Epithelial cell of esophagus (primary cell): ENCODE data around the gene CELF3.

Experiments used
- DNase-seq: peaks from one replicate; pipeline ENCODE4 v3.0.0; 2010; ENCODE audit warnings: low read depth
- H3K4me3 ChIP-seq: 2 replicates; pipeline ENCODE4 v1.5.1; 2011; ENCODE audit warnings: mild to moderate bottlenecking, low read length, control low read depth
- TF ChIP-seq, protein P1 (sequence below): IDR thresholded peaks from 2 replicates; pipeline ENCODE4 v1.5.1; 2011; ENCODE audit warnings: low read depth, mild to moderate bottlenecking, low read length, control low read depth, inconsistent platforms; ENCODE audit not compliant: insufficient read depth; ENCODE audit errors: missing control alignments

The CELF3 gene

DNA sequence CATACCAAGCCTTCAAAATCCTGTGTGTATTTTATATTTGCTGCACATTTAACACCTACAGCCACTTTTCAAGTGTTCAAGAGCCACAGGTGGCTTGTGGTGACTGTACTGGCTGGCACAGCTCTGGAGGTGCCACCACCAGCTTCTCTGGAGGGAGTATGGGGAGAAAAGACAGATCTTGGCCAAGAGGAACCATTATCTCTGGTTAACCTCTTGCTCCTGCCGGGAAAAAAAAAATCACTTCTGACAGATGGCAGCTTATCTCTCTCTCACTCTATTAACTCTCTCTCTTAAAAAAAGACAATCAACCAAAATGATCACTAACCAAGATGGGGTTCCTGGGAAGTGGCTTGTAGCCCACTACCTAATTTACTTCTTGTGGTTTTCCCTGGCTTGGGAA lies 3.5 kb upstream of the CELF3 start:
- DNase-seq, result no peak
- no peak overlapping the region for H3K4me3 ChIP-seq
- TF ChIP-seq, protein P1, sequence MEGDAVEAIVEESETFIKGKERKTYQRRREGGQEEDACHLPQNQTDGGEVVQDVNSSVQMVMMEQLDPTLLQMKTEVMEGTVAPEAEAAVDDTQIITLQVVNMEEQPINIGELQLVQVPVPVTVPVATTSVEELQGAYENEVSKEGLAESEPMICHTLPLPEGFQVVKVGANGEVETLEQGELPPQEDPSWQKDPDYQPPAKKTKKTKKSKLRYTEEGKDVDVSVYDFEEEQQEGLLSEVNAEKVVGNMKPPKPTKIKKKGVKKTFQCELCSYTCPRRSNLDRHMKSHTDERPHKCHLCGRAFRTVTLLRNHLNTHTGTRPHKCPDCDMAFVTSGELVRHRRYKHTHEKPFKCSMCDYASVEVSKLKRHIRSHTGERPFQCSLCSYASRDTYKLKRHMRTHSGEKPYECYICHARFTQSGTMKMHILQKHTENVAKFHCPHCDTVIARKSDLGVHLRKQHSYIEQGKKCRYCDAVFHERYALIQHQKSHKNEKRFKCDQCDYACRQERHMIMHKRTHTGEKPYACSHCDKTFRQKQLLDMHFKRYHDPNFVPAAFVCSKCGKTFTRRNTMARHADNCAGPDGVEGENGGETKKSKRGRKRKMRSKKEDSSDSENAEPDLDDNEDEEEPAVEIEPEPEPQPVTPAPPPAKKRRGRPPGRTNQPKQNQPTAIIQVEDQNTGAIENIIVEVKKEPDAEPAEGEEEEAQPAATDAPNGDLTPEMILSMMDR, result no peak

DNA sequence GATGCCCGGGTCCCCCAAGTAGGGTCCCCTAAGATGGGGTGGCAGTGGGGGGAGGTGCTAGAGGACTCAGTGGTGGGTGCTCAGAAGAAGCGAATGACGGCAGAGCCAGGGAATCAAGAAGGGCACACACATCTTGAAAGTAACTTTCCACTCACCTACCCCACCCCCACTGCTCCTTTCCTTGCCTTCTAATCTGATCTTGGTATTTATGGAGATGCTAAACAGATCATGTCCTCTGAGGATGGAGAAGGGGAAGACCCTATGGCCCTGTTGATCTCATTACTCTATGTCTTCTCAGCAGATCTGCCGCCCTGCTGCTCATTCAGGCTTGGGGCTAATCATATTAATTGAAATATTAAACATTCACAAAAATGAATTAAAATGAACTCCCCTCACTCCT lies 2.1 kb upstream of the CELF3 start:
- TF ChIP-seq, protein P1, result no peak
- no peak for DNase-seq
- no peak overlapping the region for H3K4me3 ChIP-seq

DNA sequence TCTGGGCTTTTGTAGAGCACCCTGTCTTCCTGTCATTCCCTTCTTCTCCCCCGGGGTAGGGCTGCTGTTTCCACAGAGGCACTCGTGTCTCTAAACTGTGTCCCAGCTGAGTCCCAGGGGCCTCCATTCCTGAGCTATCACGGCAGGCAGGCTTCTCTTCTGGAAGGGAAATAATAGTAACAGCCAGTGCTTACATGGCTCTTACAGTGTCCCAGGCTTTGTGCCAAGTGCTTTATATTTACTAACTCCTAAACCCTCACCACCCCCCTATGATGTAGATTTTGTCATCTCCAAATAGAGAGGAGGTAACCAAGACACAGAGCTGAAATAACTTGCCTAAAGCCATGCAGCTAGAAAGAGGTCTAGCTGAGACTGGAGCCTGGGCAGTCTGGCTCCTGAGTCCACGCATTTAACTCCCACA lies 1.4 kb upstream of the CELF3 start:
- no peak overlapping the region for H3K4me3 ChIP-seq
- peak; percentile 7 for DNase-seq
- TF ChIP-seq, protein P1, result no peak

DNA sequence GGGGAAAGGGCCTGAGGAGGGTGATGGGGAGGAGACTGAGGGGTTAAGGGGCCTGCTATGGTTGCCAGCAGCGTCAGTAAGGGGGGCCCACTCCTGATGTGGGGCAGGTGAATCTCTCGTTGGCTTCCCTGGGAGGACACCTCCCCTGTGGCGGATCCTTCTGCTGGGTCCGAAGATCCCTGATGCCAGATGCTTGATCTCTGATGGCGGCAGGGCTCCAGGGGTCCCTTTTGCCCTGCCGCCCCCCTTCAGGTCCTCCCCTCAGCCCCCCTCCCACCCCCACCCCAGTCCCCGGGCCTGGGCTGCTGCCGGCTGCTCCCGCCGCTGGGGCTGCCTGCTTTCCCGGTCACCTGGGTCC lies 219 bp downstream of the CELF3 start:
- TF ChIP-seq, protein P1, result no peak

DNA sequence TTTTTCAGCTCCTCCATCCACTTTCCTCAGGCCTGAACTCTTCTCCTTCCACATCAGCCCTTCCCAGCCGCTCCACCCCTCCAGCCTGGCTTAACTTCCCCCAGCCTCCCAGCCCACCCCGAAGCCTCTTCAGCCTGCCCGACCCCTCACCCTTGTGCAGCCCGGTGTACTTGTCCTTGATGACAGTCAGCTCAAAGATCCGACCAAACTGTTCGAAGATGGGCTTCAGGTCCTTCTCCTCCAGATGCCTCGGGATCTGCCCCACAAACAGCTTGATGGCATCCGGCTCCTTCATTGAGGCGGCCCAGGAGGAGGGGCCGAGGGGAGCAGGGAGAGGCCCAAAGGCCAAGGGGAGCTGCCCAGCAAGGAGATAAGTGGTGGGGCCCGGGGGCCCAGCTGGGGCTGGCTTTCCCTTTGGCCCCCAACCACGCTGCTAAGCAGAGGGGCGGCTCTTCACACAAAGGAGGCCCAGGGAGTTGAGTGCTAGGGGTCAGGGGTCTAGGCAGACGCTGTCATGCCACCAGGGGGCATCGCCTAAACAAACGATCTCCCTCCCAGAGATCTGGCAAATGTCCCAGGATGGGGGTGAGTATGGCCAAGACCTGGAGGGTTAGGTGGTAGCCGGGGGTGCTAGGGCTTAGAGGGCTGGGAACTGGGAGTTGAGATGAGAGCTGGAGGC lies 738 bp downstream of the CELF3 start:
- no peak for DNase-seq
- H3K4me3 ChIP-seq, result no peak overlapping the region
- TF ChIP-seq, protein P1, result no peak

More for the DNA sequence above, 219 bp downstream of the CELF3 start:
- DNase-seq, result no peak
- H3K4me3 ChIP-seq, result no peak overlapping the region

DNA sequence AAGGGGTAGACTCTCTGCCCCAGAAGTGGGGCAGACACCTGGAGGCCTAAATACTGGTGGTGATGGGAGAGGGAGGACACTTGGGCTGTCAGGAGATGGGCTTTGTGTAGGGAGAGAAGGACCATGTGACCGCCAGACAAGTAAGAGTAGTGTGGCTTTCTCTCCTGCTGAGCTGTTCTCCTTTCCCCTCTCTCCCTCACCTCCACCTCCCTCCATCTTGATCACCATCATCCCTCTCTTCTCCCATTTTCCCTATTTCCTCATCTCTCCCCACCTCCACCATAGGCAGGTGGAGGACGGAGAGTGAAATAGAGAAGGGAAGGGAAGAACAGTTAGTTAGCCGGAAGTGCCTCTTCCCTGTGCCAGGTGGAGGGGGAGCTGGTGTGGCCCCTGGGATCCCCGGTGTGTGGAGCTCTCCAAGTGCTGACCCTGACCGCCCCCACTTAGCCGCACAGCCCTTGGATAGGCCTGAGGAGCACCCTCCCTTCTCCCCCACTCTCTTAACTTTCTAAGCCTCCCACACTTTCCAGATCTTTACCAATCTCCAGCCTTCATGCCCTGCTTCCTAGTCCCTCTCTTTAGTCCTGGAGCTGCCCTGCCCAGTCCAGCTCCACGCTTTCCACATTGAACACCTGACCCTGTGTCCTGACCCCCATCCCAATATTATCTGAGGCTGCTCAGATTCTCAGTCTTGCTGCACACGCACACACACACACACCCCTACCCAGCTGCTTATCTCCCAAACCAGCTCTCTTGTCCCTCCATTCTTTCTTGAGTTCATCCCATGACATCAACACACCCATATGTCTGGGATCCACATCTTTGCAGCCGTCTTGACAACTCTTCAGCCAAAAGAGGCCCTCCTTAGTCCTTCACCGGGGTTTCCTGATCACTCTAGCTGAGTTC lies 1.5 kb downstream of the CELF3 start:
- DNase-seq, result no peak
- no peak overlapping the region for H3K4me3 ChIP-seq
- TF ChIP-seq, protein P1, result no peak
